ENCODE data around the gene HERC4. TPM values are rescaled to one million over a fixed set of nuclear protein-coding genes. Genes with fewer than 3 reads are reported as not detected.

HERC4 gene
- total and polyA plus RNA-seq, 2 donors (not counting 3 experiments of a cell fraction or from before 2014, with no cell fraction given): 10.6 to 73.7 TPM

- ChIA-PET POLR2A (no interaction called here), CTCF (no interaction called here)
- H3K4me3 ChIP-seq (replicated peaks in 1 of 3; ENCODE audit: insufficient read depth in 1 of 3, low read depth in 1 of 3, low read length in 3 of 3): no peak overlapping the region
- intact Hi-C loops (cut with micrococcal nuclease) (no loop called here), dilution Hi-C loops (cut with MboI; ENCODE audit: extremely low pct_ligation_motif_present, low sequenced_read_pairs) (loop anchor here (25.0 kb wide), 1 partner anchor 131 kb away; no protein-coding TSS in a partner anchor)
- peaks cover 3% of the 10 kb centered on the region for H4K20me1 ChIP-seq (replicated peaks; ENCODE audit: control insufficient read depth, extremely low read depth, insufficient read depth, low read length)
- H3K9me3 ChIP-seq (replicated peaks; ENCODE audit: control insufficient read depth, insufficient read depth, low read length): no peaks in the 10 kb centered on the region
- H3K27ac ChIP-seq (ENCODE audit: insufficient read depth, low read depth, low read length): no peak overlapping the region
- no peak for TF ChIP-seq GATA2 (IDR thresholded peaks at IDR 0.05; ENCODE audit: insufficient read depth, insufficient read length, low read depth, low read length)
- TF ChIP-seq FOS (IDR thresholded peaks at IDR 0.05; ENCODE audit: borderline replicate concordance, insufficient read depth, low read length): no peak
- no peak for TF ChIP-seq MYC (IDR thresholded peaks at IDR 0.05; ENCODE audit: low read depth, low read length)
- TF ChIP-seq POLR2AphosphoS5 (IDR thresholded peaks at IDR 0.05; ENCODE audit: insufficient read depth, low read depth, low read length): no peak
- TF ChIP-seq EZH2 (IDR thresholded peaks at IDR 0.05; ENCODE audit: borderline replicate concordance, low read depth, low read length, severe bottlenecking): no peak
- TF ChIP-seq POLR2A (IDR thresholded peaks at IDR 0.05; ENCODE audit: low read depth, low read length): no peak
- H3K36me3 ChIP-seq (ENCODE audit: control insufficient read depth in 2 of 2, extremely low read depth in 1 of 2, insufficient read depth in 2 of 2, low read length in 2 of 2): peaks cover 0 to 3% of the 10 kb centered on the region in 2 experiments
- no peaks in the 10 kb centered on the region for H3K4me1 ChIP-seq (ENCODE audit: control insufficient read depth, extremely low read depth, insufficient read depth, low read length)
- H3K9me1 ChIP-seq (replicated peaks; ENCODE audit: control insufficient read depth, extremely low read depth, insufficient read depth, low read length): peaks cover 2% of the 10 kb centered on the region
- FAIRE-seq (no peak), DNase-seq (ENCODE audit: low read depth, low spot score) (no peak)
- peaks cover 35% of the 10 kb centered on the region for H3K79me2 ChIP-seq (ENCODE audit: control insufficient read depth, insufficient read depth, low read length)
- no peaks in the 10 kb centered on the region for H3K27me3 ChIP-seq (ENCODE audit: control insufficient read depth in 2 of 2, insufficient read depth in 2 of 2, low read length in 2 of 2)
- no TSS peak for BruUV-seq (replicated peaks)
- no peak overlapping the region for H2AFZ ChIP-seq (ENCODE audit: low read depth, low read length)
- no peak overlapping the region for H3K9ac ChIP-seq (replicated peaks; ENCODE audit: extremely low read depth, insufficient read depth, low read length)
- no peak overlapping the region for H3K4me2 ChIP-seq (ENCODE audit: insufficient read depth, low read length)
Observed at GRCh38 chr10:68043030-68043429, 32.1 kb downstream of the HERC4 start.

GRCh38 chr10:68032113-68032512 is 43.0 kb downstream of the HERC4 start:
- no peak for FAIRE-seq
- Histone ChIP-seq H3K79me2 (ENCODE audit: control insufficient read depth, insufficient read depth, low read length) (peaks cover 3% of the 10 kb centered on the region), H4K20me1 (replicated peaks; ENCODE audit: control insufficient read depth, extremely low read depth, insufficient read depth, low read length) (peaks cover 2% of the 10 kb centered on the region), H3K27ac (ENCODE audit: insufficient read depth, low read depth, low read length) (no peak overlapping the region), H3K36me3 (ENCODE audit: control insufficient read depth in 2 of 2, extremely low read depth in 1 of 2, insufficient read depth in 2 of 2, low read length in 2 of 2) (peaks cover 2 to 24% of the 10 kb centered on the region in 2 experiments), H3K4me1 (ENCODE audit: control insufficient read depth, extremely low read depth, insufficient read depth, low read length) (no peaks in the 10 kb centered on the region), H3K4me2 (ENCODE audit: insufficient read depth, low read length) (no peak overlapping the region), H3K9me3 (replicated peaks; ENCODE audit: control insufficient read depth, insufficient read depth, low read length) (no peaks in the 10 kb centered on the region), H3K27me3 (ENCODE audit: control insufficient read depth in 2 of 2, insufficient read depth in 2 of 2, low read length in 2 of 2) (no peaks in the 10 kb centered on the region), H2AFZ (ENCODE audit: low read depth, low read length) (no peak overlapping the region), H3K4me3 (replicated peaks in 1 of 3; ENCODE audit: insufficient read depth in 1 of 3, low read depth in 1 of 3, low read length in 3 of 3) (no peak overlapping the region), H3K9ac (replicated peaks; ENCODE audit: extremely low read depth, insufficient read depth, low read length) (no peak overlapping the region), H3K9me1 (replicated peaks; ENCODE audit: control insufficient read depth, extremely low read depth, insufficient read depth, low read length) (no peaks in the 10 kb centered on the region)
- dilution Hi-C loops (cut with MboI; ENCODE audit: extremely low pct_ligation_motif_present, low sequenced_read_pairs) (loop anchor here (25.0 kb wide), 1 partner anchor 120 kb away; no protein-coding TSS in a partner anchor), intact Hi-C loops (cut with micrococcal nuclease) (no loop called here)
- POLR2A ChIA-PET: no interaction called here
- TF ChIP-seq MAX (IDR thresholded peaks at IDR 0.05; ENCODE audit: insufficient read depth, insufficient read length) (no peak), POLR2A (IDR thresholded peaks at IDR 0.05; ENCODE audit: low read depth, low read length) (no peak), CTCF (IDR thresholded peaks at IDR 0.05; ENCODE audit: extremely low read depth in 1 of 2, insufficient read depth in 1 of 2, low read depth in 1 of 2, low read length in 2 of 2) (no peak), MYC (IDR thresholded peaks at IDR 0.05; ENCODE audit: low read depth, low read length) (no peak), POLR2AphosphoS5 (IDR thresholded peaks at IDR 0.05; ENCODE audit: insufficient read depth, low read depth, low read length) (no peak)
- CTCF ChIA-PET: no interaction called here
- no TSS peak for BruUV-seq (replicated peaks)
- no peak for DNase-seq (ENCODE audit: low read depth, low spot score)

Data from endothelial cell of umbilical vein (primary cell).